WTC11 (cell line): Measurements from ENCODE around the gene SOAT1.

ENCODE experiments used
- AFF4 ChIP-seq: sonication (generic); formaldehyde crosslinking; IDR thresholded peaks from 2 replicates; pipeline ENCODE4 v1.8.1; 2023; ENCODE audit warnings: mild to moderate bottlenecking, missing genetic modification reagents, borderline replicate concordance
- ATF1 ChIP-seq: sonication (generic); formaldehyde crosslinking; IDR thresholded peaks from 2 replicates; pipeline ENCODE4 v1.8.1; 2023; ENCODE audit warnings: mild to moderate bottlenecking, moderate library complexity, missing genetic modification reagents
- CTCF ChIP-seq: fragments of 200-600 bp; IDR thresholded peaks from 2 replicates; pipeline ENCODE4 v1.8.0; 2022; ENCODE audit warnings: antibody characterized with exemption
- FOXK1 ChIP-seq: sonication (generic); formaldehyde crosslinking; IDR thresholded peaks from 2 replicates; pipeline ENCODE4 v1.8.0; 2022; ENCODE audit warnings: mild to moderate bottlenecking, moderate library complexity, missing genetic modification reagents
- MYBL2 ChIP-seq: sonication (generic); formaldehyde crosslinking; IDR thresholded peaks from 2 replicates; pipeline ENCODE4 v1.8.1; 2023; ENCODE audit warnings: mild to moderate bottlenecking, moderate library complexity, missing genetic modification reagents
- RELA ChIP-seq: sonication (generic); formaldehyde crosslinking; IDR thresholded peaks from 2 replicates; pipeline ENCODE4 v1.8.1; 2022; ENCODE audit warnings: missing genetic modification reagents, mild to moderate bottlenecking, borderline replicate concordance
- TEAD4 ChIP-seq: sonication (generic); formaldehyde crosslinking; IDR thresholded peaks from 2 replicates; pipeline ENCODE4 v1.8.0; 2022; ENCODE audit warnings: mild to moderate bottlenecking, missing genetic modification reagents
- ZBTB21 ChIP-seq: sonication (generic); formaldehyde crosslinking; IDR thresholded peaks from 2 replicates; pipeline ENCODE4 v1.8.1; 2023; ENCODE audit warnings: mild to moderate bottlenecking, missing genetic modification reagents, borderline replicate concordance
- TF ChIP-seq, protein P1 (sequence below): sonication (generic); formaldehyde crosslinking; IDR thresholded peaks from 2 replicates; pipeline ENCODE4 v1.8.1; 2023; ENCODE audit warnings: mild to moderate bottlenecking, missing genetic modification reagents, moderate library complexity
- TF ChIP-seq, protein P2 (sequence below): sonication (generic); formaldehyde crosslinking; IDR thresholded peaks from 2 replicates; pipeline ENCODE4 v1.8.1; 2022; ENCODE audit warnings: missing genetic modification reagents, borderline replicate concordance

GRCh38 chr1:179303200-179303785 lies 9.7 kb downstream of the SOAT1 start:
- no peak for TF ChIP-seq TEAD4 (CRISPR knock-in tag)
- TF ChIP-seq, protein P1, sequence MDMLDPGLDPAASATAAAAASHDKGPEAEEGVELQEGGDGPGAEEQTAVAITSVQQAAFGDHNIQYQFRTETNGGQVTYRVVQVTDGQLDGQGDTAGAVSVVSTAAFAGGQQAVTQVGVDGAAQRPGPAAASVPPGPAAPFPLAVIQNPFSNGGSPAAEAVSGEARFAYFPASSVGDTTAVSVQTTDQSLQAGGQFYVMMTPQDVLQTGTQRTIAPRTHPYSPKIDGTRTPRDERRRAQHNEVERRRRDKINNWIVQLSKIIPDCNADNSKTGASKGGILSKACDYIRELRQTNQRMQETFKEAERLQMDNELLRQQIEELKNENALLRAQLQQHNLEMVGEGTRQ (CRISPR knock-in tag) = no peak
- no peak for TF ChIP-seq AFF4 (CRISPR knock-in tag)
- no peak for TF ChIP-seq CTCF
- no peak for TF ChIP-seq MYBL2 (CRISPR knock-in tag)
- TF ChIP-seq ATF1 (CRISPR knock-in tag) = no peak
- TF ChIP-seq RELA (CRISPR knock-in tag) = no peak
- TF ChIP-seq FOXK1 = no peak
- TF ChIP-seq, protein P2, sequence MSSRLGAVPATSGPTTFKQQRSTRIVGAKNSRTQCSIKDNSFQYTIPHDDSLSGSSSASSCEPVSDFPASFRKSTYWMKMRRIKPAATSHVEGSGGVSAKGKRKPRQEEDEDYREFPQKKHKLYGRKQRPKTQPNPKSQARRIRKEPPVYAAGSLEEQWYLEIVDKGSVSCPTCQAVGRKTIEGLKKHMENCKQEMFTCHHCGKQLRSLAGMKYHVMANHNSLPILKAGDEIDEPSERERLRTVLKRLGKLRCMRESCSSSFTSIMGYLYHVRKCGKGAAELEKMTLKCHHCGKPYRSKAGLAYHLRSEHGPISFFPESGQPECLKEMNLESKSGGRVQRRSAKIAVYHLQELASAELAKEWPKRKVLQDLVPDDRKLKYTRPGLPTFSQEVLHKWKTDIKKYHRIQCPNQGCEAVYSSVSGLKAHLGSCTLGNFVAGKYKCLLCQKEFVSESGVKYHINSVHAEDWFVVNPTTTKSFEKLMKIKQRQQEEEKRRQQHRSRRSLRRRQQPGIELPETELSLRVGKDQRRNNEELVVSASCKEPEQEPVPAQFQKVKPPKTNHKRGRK (CRISPR knock-in tag) = no peak
- TF ChIP-seq ZBTB21 (CRISPR knock-in tag) = no peak
